NCI-H2107 (cell line): ENCODE data around the gene TMEM41A.
"Not testable (repeated sequence)": the region's sequence is repeated elsewhere in the genome, so short reads cannot be mapped to it uniquely, and the experiment has no call there.

ENCODE experiments used
- DNase-seq: peaks from one replicate; lab custom pipeline; 2025; lab: John Stamatoyannopoulos, UW

The TMEM41A gene

DNA sequence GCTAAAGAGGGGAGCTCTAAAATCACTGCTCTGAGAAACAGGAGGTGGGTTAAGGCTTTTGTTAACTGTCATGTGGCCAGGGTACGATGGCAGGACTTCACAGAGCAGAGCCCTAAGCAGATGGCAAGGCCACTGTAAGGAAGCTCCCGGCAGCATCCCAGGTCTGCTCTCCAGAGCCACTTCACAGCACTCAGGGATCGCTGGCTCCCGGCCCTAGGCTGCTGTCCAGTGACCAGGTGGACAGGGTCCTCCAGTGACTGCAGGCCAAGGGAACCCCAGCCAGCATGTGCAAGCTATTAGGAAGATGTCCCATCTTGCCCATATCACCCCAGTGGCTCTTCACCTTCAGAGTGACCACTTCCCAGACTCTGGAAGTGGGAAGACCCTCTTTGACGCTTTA is 10.4 kb downstream of the TMEM41A start:
- DNase-seq = no peak

DNA sequence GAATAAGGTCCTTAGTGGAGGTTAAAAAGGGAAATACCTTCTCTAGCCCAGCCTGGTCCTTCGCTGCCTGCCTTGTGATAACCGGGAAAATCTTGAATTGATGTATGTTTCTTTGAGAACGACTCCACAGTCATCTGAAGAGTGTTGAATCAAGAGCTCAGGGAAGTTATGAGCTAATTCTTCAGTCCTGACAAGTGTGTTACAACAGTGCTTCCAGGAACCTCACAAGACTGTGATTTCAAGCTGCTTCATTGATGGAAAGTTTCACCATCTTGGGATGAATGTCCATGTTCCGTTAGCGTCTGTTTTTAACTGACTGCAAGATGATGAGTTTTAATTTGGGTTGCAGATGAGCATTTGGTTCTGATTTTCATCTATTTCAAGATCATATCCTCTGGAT is 12.4 kb downstream of the TMEM41A start:
- DNase-seq = no peak

DNA sequence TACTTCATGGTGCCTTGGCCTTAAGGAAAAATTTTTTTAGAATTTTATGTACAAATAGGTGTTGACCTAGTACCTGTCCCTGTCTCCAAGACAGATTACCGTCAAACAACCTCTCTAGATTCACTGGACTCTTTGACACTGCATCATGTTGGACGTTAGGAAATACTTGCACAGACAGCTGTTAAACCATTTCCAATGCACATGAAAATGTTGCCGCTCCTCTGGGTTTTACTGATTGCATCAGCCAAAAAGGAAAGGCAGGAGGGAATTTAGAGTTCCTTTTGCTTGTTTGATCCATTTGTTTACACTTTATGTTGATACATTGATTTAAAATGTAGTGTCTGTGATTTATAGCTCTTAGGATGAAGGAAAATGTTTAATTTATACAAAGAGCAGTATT is 14.5 kb downstream of the TMEM41A start:
- no peak for DNase-seq

DNA sequence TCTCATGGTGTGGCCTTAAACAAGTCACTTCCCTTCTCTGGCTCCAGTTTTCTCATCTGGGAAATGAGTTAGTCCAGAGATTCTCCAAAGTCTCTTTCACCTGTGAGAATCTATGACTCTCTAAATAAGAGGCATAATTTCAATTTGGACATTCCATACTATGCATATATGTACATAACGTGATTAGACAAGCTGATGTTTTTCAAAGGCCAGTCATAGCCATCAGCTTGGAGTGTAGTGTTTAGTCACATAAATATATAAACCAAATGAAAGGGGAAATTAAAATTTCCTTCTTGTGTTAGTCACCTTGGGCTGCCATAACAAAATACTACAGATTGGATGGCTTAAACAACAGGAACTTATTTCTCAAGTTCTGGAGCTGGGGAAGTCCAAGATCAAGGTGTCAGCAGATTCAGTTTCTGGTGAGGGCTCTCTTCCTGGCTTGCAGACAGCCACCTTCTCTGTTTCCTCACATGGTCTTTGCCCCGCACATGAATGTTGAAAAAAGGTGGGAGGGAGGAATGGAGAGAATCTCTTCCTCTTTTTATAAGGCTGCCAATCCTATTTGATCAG is 19.4 kb downstream of the TMEM41A start:
- no peak for DNase-seq

DNA sequence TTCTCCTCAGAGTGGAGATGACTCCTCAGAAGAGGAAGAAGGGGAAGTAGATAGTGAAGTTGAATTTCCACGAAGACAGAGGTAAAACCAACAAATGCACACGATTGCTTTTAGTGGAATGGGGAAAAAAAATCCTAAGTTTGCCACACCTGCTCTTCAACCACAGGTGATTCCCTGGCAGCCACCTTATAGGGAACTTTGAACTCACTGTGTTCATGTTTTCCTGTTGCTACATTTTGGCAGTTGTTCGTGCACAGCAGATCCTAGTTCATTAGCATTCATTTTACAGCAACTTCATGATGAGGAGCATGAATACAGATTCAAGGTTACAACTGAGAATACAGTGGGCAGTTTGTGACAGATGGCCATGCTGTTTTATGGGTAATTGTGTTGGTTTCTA is 21.5 kb downstream of the TMEM41A start:
- DNase-seq = no peak

DNA sequence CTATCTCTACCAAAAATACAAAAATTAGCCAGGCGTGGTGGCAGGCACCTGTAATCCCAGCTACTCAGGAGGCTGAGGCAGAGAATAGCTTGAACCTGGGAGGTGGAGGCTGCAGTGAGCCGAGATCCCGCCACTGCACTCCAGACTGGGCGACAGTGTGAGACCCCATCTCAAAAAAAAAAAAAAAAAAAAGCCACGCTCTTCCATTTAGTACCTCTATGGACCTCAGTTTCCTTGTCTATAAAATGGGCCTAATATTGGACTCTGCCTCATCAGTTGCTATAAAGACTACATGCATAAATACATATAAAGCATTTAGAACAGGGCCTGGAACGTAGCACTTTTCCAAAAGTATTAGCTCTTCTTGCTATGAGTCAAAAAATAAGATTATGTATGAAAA is 23.9 kb downstream of the TMEM41A start:
- not testable (repeated sequence) for DNase-seq

DNA sequence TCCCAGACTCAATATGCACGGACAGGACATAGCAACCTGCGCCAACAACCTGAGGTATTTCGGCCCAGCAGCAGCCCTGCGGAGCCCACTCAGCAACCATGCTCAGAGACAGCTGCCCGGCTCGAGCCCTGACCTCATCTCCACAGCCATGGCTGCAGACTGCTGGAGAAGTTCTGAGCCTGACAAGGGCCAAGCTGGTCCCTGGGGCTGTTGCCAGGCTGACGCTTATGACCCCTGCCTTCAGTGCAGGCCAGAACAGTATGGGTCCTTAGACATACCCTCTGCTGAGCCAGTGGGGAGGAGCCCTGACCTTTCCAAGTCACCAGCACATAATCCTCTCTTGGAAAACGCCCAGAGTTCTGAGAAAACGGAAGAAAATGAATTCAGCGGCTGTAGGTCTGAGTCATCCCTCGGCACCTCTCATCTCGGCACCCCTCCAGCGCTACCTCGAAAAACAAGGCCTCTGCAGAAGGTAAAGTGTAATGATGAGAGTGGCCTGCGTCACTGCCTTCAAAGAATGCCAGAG is 25.5 kb downstream of the TMEM41A start:
- no peak for DNase-seq

DNA sequence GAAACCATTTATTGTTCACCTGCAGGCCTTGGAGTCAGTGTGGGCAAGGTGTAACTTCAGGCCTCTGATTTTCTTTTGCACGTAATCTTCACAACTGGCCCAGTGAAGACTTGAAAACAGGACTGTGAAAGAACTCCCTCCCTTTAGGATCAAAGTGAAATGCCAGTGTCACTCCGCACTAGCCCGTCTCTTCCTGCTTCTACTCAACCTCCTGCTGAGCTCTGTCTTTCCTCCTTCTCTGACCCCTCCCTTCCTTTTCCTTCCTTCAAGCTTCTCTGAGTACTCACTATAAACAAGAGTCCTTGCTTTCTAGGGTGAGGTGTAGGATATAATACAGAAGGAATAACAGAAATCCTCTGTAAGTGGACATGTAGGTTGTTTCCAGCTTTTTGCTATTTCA is 28.5 kb downstream of the TMEM41A start:
- DNase-seq = no peak

DNA sequence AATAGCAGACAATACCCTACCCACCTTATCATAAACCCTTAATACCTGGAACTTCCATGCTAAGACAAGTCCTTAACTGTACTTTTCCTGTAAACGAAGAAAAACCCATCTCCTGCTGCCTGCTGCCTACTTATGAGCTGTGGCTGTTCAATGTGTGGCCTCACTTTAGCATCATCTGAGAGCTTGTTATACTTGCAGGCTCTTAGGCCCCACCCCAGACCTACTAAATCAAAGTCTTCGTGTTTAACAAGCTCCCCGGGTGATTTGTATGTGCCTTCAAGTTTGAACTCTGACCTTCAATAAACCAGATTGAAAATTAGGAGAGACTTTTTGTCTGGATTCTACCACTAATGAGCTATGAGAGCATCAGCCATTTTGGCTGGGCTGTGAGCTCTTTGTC is 29.3 kb downstream of the TMEM41A start:
- no peak for DNase-seq

DNA sequence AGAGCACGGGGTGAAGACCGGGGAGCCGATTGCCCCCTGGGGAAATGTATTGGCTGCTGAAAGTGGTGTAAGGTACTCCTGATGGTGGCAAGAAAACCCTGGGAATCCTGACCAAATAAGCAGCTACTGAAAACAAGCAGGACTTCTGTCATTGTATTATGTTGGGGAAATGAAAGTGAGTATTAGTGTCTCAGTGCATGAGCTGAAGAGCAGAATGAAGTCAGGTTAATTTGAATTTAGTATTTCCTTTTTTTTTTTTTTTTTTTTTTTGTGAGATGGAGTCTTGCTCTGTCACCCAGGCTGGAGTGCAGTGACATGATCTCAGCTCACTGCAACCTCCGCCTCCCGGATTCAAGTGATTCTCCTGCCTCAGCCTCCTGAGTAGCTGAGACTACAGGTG is 32.7 kb downstream of the TMEM41A start:
- DNase-seq = not testable (repeated sequence)

DNA sequence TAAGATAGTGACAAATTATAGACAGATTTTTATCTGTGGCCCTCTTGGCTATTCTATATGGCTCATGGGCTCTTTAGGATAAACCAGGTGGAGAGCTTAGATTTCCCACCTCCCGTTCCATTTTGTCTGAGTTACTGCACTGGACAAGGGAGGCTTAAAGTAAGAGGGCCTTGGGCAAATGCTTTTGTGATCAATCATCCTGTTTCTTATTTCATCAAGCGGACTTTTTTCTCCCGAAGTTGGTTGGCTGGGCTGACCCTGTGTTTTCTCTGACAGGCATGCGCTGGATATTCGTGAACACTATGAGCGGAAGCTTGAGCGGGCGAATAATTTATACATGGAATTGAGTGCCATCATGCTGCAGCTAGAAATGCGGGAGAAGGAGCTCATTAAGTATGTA is 33.4 kb downstream of the TMEM41A start:
- DNase-seq = no peak

DNA sequence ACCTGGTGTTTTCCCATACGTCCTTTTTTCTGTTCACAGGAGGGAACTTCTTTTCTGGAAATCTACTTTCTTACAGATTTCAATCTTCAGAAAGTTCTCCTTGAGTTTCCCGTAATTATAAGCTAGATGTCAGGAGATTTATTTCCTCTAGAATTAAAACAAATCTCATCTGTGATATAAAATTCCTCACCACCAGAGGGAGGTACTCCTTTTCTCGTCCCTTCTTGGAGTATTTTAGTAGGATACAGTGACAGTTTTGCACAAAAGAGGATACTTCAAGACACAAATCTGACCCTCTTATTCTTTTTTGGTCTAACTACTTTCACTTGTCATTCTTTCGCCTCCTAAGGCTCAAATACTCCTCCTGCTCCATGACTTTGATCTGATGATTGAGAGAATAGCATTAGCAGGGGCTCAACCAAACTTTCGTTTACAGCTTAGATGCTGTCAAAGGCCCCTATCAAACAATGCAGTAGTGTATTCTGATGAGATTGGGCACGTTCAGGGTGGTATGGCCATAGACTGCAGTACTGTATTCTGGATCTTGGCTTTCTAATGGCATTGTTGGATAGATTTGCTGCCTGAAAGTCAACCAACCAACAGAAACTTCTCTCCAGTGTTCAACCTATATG is 38.0 kb downstream of the TMEM41A start:
- DNase-seq = no peak

DNA sequence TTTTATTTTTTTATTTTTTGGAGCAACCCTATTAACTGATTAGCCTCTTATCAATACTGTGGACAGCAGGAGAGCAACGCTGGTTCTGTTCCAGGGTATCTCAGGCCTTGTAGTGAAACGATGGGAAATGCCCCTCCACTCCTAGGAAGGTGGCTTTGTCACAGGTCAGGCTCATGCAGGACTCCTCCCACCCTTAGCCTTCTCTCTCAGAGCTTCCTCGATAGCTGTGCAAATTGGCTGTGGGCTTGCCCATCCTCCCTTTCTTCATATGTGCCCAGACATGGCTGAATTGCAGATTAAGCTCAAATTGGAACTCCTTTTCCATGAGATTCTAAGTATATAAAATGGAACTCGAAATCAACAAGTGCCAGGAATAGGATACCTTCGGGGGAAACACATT is 38.5 kb downstream of the TMEM41A start:
- no peak for DNase-seq

DNA sequence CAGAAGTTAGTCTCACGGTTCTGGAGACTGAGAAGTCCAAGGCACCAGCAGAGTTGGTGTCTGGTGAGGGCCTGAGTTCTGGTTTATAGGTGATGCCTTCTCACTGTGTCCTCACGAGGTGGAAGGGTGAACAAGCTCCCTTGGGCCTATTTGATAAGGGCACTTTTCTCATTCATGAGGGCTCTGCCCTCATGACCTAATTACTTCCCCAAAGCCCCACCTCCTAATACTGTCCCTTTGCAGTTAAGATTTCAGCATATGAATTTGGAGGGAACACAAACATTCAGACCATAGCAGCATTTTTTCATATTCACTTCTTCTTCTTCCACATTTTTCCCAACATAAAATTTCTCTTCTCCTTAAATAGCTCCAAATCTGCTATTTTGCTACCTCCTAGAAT is 41.5 kb downstream of the TMEM41A start:
- DNase-seq = no peak

DNA sequence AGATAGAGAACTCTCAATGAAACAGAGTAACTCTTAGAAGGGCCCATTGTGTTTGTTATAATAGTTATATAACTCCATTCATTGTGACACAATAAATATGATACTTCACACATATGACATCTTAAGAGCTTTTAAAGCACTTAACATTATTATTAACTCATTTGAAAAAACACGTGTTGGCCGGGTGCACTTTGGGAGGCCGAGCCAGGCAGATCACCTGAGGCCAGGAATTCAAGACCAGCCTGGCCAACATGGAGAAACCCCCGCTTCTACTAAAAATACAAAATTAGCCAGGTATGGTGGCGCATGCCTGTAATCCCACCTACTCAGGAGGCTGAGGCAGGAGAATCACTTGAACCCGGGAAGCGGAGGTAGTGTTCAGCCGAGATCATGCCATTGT is 47.4 kb downstream of the TMEM41A start:
- peak; percentile 25 for DNase-seq

DNA sequence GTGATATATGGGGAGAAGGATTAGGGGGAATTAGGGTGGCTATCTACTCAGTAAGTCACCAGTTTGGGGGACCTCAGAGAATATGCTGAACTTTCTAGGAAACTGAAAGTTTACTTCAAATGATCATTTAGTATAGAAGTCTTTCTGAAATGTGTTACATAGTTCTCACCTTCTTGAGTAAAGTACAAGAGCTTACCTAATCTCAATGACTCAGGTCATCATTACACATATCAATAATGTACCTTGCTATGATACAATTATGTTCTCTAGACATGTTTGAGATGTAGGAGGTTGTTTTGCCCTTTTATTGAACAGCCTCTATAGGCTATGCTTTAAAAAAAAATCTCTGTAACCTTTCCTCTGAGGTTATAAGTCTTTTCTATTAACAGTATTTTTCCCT is 50.7 kb downstream of the TMEM41A start:
- no peak for DNase-seq

DNA sequence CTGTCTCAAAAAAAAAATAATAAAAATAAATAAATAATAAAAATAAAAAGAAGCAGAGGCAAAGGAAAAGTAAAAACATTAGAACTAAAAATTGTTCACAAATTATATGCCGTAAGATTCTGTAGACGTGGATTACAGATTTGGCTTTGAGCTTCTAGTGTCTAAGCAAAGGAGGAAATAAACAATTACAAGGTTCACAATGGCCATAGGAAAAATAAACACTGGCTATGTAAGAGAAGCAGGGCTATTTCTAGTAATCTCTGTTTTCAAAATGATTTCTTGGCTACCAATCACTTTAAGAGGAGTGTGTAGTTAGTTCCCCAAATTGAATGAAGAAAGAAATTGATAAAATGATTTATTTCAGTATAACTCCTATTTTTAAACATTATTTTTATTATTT is 54.5 kb downstream of the TMEM41A start:
- DNase-seq = no peak

DNA sequence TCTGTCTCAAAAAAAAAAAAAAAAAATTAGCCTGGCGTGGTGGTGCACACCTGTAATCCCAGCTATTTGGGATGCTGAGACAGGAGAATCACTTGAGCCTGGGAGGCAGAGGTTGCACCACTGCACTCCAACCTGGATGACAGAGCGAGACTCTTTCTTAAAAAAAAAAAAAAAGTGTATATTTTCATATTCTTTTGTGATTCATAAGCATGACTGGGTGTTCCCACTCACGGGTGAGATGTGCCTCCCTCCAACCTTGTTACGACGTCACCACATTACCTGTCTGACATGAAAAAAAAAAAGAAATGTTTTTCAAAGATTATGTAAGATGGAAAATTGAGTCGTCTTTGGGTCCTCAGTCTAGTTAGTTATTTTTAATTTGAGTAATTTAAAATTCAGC is 56.8 kb downstream of the TMEM41A start:
- no peak for DNase-seq

DNA sequence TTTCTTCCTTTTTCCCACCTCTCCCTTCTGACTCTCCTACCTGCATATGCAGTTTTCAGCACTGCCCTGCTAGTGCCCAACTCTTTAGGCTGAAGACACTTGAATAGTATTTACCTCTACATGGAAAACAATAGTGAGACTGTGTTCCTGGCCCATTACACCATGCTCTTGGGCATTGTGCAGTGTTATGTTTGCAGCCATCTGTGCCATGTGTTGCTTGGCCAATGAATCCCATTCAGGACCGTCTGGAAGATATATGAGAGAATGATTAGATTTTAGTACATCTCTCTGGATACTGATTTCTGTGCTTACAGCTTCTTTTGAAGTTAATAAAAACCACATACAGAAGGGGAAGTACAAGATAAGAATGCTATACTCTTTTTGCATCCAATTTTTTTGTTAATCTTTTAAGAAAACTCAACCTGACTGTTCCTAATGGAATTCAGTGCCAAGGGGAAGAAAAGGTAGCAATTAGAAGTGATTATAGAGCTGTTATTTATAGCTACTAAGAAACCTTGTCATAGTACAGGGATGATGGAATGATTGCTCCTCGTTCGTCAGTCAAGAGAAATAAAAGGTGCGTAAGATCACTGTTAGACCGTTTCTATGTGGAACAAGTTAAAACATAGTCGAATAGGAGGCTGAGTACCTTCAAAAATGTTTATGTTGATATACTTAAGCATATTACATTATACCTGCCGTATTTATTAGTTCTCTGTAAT is 58.9 kb downstream of the TMEM41A start:
- no peak for DNase-seq
